ENCODE data around the gene FRYL. TPM values are rescaled to one million over a fixed set of nuclear protein-coding genes. Genes with fewer than 3 reads are reported as not detected.

Gene FRYL
- total and polyA plus RNA-seq, 2 donors (not counting 1 experiment from before 2014, with no cell fraction given), result 20.3 to 61.4 TPM

DNA sequence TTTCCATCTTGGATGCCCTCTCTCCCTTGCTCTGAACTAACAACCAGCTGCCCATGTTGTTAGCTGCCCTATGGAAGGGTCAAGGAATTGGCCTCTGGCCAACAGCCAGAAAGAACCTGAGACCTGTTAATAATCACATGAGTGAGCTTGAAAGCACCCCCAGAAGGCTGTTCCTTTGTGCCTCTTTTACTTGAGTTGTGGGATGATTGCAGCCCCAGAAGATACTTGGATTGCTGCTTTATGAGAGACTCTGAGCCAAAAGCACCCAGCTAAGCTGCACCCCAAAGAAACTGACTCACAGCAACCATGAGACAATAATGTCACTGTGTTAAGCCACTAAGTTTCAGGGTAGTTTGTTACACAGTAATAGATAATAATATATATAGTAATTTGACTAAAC lies 73.3 kb downstream of the FRYL start:
- Histone ChIP-seq H3K27me3 (ENCODE audit: control insufficient read depth, insufficient read depth, low read length) (no peaks in the 10 kb centered on the region), H4K20me1 (ENCODE audit: control insufficient read depth, extremely low read depth, insufficient read depth, low read length) (no peaks in the 10 kb centered on the region), H3K9ac (ENCODE audit: insufficient read depth, low read length) (no peak overlapping the region), H3K4me2 (ENCODE audit: extremely low read depth, insufficient read depth, low read length) (no peak overlapping the region), H3K9me3 (ENCODE audit: control insufficient read depth, insufficient read depth, low read depth, low read length) (no peaks in the 10 kb centered on the region), H3K4me3 (replicated peaks in 1 of 4; ENCODE audit: control extremely low read depth in 1 of 4, insufficient read depth in 1 of 4, low read depth in 3 of 4, low read length in 4 of 4) (no peak overlapping the region), H3K36me3 (ENCODE audit: control insufficient read depth, insufficient read depth, low read length) (no peaks in the 10 kb centered on the region), H3K79me2 (ENCODE audit: control insufficient read depth, insufficient read depth, low read length) (peaks cover 2% of the 10 kb centered on the region), H3K4me1 (ENCODE audit: control insufficient read depth, extremely low read depth, insufficient read depth, low read length) (no peaks in the 10 kb centered on the region), H2AFZ (ENCODE audit: low read length) (no peak overlapping the region), H3K27ac (ENCODE audit: insufficient read depth, low read length) (no peak overlapping the region)
- DNase-seq (ENCODE audit: low read depth in 2 of 2), result no peak
- TF ChIP-seq CTCF (conservative IDR thresholded peaks at IDR 0.05 in 1 of 2, IDR thresholded peaks at IDR 0.05 in 1 of 2; ENCODE audit: low read depth in 1 of 2, low read length in 2 of 2) (no peak), EZH2 (IDR thresholded peaks at IDR 0.05; ENCODE audit: low read length, missing control alignments) (no peak)

DNA sequence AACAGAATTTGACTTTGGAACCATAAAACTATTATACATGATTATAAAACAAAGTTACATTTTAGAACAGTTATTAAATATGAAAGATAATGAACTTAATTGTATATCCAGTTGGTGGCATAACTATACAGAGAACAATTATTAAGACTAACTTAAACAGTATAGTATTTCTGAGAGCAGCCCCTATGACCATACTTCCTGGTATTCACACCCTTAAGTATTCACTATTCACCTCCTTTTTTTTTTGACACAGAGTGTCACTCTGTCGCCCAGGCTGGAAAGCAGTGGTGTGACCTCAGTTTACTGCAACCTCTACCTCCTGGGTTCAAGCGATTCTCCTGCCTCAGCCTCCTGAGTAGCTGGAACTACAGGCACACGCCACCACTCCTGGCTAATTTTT lies 74.5 kb downstream of the FRYL start:
- TF ChIP-seq EZH2 (IDR thresholded peaks at IDR 0.05; ENCODE audit: low read length, missing control alignments) (no peak), CTCF (conservative IDR thresholded peaks at IDR 0.05 in 1 of 2, IDR thresholded peaks at IDR 0.05 in 1 of 2; ENCODE audit: low read depth in 1 of 2, low read length in 2 of 2) (no peak)
- Histone ChIP-seq H2AFZ (ENCODE audit: low read length) (no peak overlapping the region), H3K27ac (ENCODE audit: insufficient read depth, low read length) (no peak overlapping the region), H3K36me3 (ENCODE audit: control insufficient read depth, insufficient read depth, low read length) (no peaks in the 10 kb centered on the region), H3K79me2 (ENCODE audit: control insufficient read depth, insufficient read depth, low read length) (peaks cover 4% of the 10 kb centered on the region), H3K27me3 (ENCODE audit: control insufficient read depth, insufficient read depth, low read length) (no peaks in the 10 kb centered on the region), H3K9me3 (ENCODE audit: control insufficient read depth, insufficient read depth, low read depth, low read length) (no peaks in the 10 kb centered on the region), H3K9ac (ENCODE audit: insufficient read depth, low read length) (no peak overlapping the region), H3K4me2 (ENCODE audit: extremely low read depth, insufficient read depth, low read length) (no peak overlapping the region), H4K20me1 (ENCODE audit: control insufficient read depth, extremely low read depth, insufficient read depth, low read length) (no peaks in the 10 kb centered on the region), H3K4me1 (ENCODE audit: control insufficient read depth, extremely low read depth, insufficient read depth, low read length) (no peaks in the 10 kb centered on the region), H3K4me3 (replicated peaks in 1 of 4; ENCODE audit: control extremely low read depth in 1 of 4, insufficient read depth in 1 of 4, low read depth in 3 of 4, low read length in 4 of 4) (no peak overlapping the region)
- no peak for DNase-seq (ENCODE audit: low read depth in 2 of 2)

DNA sequence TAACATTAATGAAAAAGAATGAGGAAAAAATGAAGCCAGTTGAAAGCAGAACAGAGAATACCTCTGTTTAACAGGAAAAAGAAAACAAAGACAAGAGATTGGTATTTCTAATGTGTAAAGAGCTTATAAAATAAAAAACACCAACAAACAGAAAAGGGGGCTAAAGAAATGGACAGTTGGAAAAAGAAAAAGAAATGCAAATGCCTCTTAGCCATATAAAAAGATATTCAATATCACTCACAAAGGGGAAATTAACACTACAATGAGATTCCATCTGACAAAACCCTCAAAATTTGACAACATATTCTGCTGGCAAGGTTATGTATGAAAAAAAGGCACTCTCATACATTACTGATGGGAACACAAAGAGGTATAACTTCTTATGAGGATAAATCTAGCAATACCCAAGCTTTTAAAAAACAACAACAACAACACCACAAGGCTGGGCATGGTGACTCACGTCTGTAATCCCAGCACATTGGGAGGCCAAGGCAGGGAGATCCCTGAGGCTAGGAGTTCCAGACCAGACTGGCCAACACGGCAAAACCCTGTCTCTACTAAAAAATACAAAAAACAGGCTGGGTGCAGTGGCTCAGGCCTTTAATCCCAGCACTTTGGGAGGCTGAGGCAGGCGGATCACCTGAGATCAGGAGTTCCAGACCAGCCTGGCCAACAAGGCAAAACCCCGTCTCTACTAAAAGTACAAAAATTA lies 75.8 kb downstream of the FRYL start:
- H3K27ac ChIP-seq (ENCODE audit: insufficient read depth, low read length), result no peak overlapping the region
- TF ChIP-seq EZH2 (IDR thresholded peaks at IDR 0.05; ENCODE audit: low read length, missing control alignments) (no peak), CTCF (conservative IDR thresholded peaks at IDR 0.05 in 1 of 2, IDR thresholded peaks at IDR 0.05 in 1 of 2; ENCODE audit: low read depth in 1 of 2, low read length in 2 of 2) (no peak)
- no peaks in the 10 kb centered on the region for H4K20me1 ChIP-seq (ENCODE audit: control insufficient read depth, extremely low read depth, insufficient read depth, low read length)
- H3K79me2 ChIP-seq (ENCODE audit: control insufficient read depth, insufficient read depth, low read length), result peaks cover 4% of the 10 kb centered on the region
- no peaks in the 10 kb centered on the region for H3K9me3 ChIP-seq (ENCODE audit: control insufficient read depth, insufficient read depth, low read depth, low read length)
- H3K4me1 ChIP-seq (ENCODE audit: control insufficient read depth, extremely low read depth, insufficient read depth, low read length), result peaks cover 5% of the 10 kb centered on the region
- DNase-seq (ENCODE audit: low read depth in 2 of 2), result no peak
- H3K4me3 ChIP-seq (replicated peaks in 1 of 4; ENCODE audit: control extremely low read depth in 1 of 4, insufficient read depth in 1 of 4, low read depth in 3 of 4, low read length in 4 of 4), result no peak overlapping the region
- no peak overlapping the region for H2AFZ ChIP-seq (ENCODE audit: low read length)
- no peaks in the 10 kb centered on the region for H3K36me3 ChIP-seq (ENCODE audit: control insufficient read depth, insufficient read depth, low read length)
- no peak overlapping the region for H3K9ac ChIP-seq (ENCODE audit: insufficient read depth, low read length)
- no peak overlapping the region for H3K4me2 ChIP-seq (ENCODE audit: extremely low read depth, insufficient read depth, low read length)
- no peaks in the 10 kb centered on the region for H3K27me3 ChIP-seq (ENCODE audit: control insufficient read depth, insufficient read depth, low read length)

Data from fibroblast of lung (primary cell).